WERI-Rb-1 (cell line): ENCODE data around the gene KCNMA1.

Source experiments
- DNase-seq: peaks from one replicate; pipeline ENCODE4 v3.0.0-alpha.2; 2020
- H3K27ac ChIP-seq: fragments of 250-450 bp; sonication (Bioruptor Pico); 2 replicates; pipeline ENCODE4 v1.5.1; 2020; ENCODE audit warnings: mild to moderate bottlenecking, moderate library complexity
- H3K27me3 ChIP-seq: fragments of 250-450 bp; sonication (Bioruptor Pico); 2 replicates; pipeline ENCODE4 v1.5.1; 2021; ENCODE audit warnings: mild to moderate bottlenecking, low read depth, moderate library complexity; ENCODE audit not compliant: insufficient read depth, severe bottlenecking
- H3K36me3 ChIP-seq: fragments of 250-450 bp; sonication (Bioruptor Pico); 2 replicates; pipeline ENCODE4 v1.5.1; 2020; ENCODE audit warnings: mild to moderate bottlenecking, moderate library complexity
- H3K4me3 ChIP-seq: 2 replicates; pipeline ENCODE4 v1.5.1; 2011; ENCODE audit warnings: low read depth, mild to moderate bottlenecking, control low read depth, low read length
- H3K9me3 ChIP-seq: fragments of 250-450 bp; sonication (Bioruptor Pico); 2 replicates; pipeline ENCODE4 v1.5.1; 2021; ENCODE audit warnings: mild to moderate bottlenecking, moderate library complexity; ENCODE audit not compliant: severe bottlenecking
- TF ChIP-seq, protein P1 (sequence below): IDR thresholded peaks from 2 replicates; pipeline ENCODE4 v1.5.1; 2011; ENCODE audit warnings: low read depth, mild to moderate bottlenecking, control low read depth, inconsistent platforms, low read length

The KCNMA1 gene

DNA sequence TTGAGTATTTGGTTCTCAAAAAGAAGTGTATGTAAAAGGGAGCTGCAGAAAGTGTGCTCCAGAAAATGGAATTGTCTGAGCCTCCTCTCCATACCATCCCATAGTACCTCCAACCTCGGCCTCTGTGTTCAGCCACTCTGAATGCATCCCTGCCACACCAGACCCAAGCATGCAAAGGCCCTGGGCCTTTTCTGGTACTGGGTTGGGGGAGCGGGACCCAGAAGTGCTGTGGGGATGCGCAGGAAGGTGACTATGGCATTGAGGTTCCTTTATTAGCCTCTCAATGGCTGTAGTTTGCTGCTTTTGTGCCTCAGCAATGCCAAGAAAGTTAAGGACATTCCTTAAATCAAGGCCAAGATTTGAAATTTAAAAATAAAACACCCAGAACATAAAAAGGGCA, 2.1 kb upstream of the KCNMA1 start:
- Histone ChIP-seq H3K27ac (no peak overlapping the region), H3K9me3 (no peaks in the 10 kb centered on the region), H3K36me3 (no peaks in the 10 kb centered on the region), H3K27me3 (peaks cover 10% of the 10 kb centered on the region), H3K4me3 (no peak overlapping the region)
- TF ChIP-seq, protein P1, sequence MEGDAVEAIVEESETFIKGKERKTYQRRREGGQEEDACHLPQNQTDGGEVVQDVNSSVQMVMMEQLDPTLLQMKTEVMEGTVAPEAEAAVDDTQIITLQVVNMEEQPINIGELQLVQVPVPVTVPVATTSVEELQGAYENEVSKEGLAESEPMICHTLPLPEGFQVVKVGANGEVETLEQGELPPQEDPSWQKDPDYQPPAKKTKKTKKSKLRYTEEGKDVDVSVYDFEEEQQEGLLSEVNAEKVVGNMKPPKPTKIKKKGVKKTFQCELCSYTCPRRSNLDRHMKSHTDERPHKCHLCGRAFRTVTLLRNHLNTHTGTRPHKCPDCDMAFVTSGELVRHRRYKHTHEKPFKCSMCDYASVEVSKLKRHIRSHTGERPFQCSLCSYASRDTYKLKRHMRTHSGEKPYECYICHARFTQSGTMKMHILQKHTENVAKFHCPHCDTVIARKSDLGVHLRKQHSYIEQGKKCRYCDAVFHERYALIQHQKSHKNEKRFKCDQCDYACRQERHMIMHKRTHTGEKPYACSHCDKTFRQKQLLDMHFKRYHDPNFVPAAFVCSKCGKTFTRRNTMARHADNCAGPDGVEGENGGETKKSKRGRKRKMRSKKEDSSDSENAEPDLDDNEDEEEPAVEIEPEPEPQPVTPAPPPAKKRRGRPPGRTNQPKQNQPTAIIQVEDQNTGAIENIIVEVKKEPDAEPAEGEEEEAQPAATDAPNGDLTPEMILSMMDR, result no peak
- no peak for DNase-seq

DNA sequence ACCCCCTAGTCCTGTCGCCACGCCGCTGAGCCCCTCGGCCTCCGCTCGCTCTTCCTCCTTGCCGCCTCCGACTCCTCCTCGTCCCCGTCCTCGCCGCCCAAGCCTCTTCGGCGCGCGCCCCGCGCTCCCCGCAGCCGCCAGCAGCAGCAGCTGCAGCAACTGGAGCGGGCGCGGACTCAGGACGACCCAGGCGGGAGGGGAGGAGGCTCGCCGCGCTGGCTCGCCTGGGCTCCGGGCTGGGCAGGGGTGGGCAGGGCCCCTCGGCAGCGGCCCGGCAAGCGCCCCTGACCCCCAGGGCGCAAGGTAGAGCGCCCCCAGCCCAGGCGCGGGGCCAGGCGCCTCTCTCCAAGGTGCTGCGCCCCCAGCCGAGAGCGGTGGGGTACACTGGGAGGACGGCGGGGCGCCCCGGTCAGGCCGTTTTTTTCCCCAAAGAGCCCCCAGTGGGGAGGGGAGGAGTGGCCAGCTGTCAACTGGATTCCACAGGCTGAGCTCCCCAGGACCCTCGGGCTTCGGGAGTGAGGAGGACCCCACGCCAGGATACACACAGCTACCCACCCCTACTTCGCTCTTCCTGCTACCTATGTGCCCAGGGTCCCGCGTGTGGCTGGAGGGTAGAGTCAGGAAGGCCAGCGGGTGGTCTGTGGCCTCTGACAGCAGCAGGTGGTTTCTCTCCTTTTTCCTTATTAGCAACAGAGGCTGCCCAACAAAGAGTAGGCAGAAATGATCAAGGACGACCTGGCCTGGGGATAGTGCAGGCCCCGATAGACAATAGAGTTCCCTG, 903 bp upstream of the KCNMA1 start:
- Histone ChIP-seq H3K36me3 (no peaks in the 10 kb centered on the region), H3K27me3 (peaks cover 10% of the 10 kb centered on the region), H3K4me3 (peak overlapping the region; percentile 50), H3K9me3 (no peaks in the 10 kb centered on the region), H3K27ac (peak overlapping the region; percentile 48; the same call in 1 of the 2 replicates)
- DNase-seq, result peak; percentile 71
- TF ChIP-seq, protein P1, result 0 out of 2 replicates have a peak, but pooled peaks have one; percentile 12

DNA sequence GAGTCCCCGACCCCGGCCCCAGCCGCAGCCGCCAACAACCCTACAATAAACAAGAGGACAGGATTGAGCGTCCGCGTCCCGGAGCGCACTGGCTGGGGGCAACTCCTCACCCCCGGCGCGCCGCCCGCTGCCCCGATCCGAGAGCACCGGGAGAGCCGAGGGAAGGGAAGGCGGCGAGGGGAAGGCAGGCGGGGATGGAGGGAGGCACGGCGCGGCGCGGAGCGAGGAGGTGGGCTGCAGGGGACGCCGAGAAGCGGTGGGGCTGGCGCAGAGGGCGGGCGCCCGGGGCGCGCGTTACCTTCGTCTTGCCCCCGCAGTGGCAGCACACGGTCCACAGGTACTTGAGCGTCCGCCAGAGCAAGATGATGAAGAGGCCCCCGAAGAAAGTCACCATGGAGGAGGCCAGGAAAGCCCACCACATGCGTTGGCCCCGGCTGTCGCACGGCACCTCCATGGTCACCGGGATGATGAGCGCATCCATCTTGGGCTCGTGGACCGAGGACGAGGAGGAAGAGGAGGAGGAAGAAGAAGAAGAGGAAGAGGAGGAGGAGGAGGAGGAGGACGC, 559 bp downstream of the KCNMA1 start:
- H3K27me3 ChIP-seq, result peaks cover 10% of the 10 kb centered on the region
- TF ChIP-seq, protein P1, result no peak
- peak overlapping the region; percentile 50 for H3K4me3 ChIP-seq
- H3K36me3 ChIP-seq, result no peaks in the 10 kb centered on the region
- no peaks in the 10 kb centered on the region for H3K9me3 ChIP-seq
- no peak for DNase-seq
- no peak overlapping the region for H3K27ac ChIP-seq

DNA sequence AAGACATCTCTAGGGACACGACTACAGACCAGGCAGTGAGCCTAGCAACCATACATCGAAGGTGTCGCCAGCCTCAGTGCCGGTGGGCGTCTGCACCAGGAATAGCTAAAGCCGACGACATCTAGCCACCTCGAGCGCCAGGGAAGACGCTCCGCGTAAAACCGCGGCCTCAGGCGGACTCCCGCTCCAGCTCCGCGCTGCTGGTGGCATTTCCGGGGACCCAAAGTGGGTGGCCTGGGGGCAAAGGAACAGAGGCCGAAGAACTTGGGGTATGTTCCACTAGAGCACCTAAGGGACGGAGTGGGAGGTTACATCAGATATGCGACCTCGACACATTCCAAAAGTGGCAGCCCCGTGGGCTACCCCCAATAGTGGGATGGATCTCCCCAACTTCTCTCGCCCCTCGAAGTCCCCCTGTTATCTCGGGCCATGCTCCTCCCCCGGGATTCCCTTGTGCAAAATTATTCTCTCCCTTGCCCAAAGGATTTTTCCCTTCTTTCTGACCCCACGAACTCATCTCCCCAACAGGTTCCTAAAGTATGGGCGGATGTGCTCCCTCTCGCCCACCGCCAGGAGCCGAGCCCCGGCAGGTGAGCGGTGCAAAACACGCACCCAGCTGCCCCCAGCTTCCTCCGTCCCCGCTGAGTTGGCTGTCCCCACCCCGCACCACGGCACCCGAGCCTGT, 1.2 kb downstream of the KCNMA1 start:
- no peak for DNase-seq
- Histone ChIP-seq H3K36me3 (no peaks in the 10 kb centered on the region), H3K27me3 (peaks cover 10% of the 10 kb centered on the region), H3K4me3 (no peak overlapping the region), H3K27ac (no peak overlapping the region), H3K9me3 (no peaks in the 10 kb centered on the region)
- TF ChIP-seq, protein P1, result no peak

DNA sequence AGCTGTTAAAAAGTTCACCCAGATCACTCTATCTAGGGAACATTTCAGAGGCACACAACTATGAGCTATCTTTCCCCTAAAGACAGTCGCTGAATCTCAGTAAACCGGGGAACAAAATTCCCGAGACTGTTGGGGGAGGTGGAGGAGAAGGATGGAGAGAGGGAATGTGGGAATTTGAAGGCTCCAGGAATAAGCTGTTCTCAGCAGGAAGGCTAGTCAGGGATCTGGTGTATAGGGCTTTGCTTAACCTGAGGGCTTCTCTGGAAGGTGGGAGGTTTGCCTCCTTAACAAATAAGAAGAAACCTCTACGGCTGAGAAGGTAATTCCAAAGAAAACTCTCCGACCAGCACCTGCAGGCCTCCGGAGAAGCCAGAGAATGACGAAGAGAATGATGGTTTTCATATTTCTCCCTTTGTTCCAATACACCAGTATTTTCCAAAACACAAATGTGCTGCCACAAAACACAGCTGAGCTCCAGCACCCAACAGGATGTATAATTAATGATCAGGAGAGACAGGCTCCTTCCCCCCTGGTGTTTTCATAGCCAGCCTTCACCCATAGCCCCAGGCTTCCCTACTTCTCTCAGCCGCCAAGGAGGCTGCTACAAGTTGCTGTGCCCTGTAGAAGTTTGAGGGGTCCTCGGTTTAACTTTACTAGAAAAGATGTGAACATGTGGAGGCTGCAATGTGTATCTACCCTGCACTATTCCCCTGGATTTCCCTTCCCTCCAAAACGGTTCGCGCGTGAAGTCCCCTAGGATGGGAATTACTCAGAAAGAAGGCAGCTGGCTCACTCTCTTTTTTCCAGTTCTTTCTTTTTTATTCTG, 2.0 kb downstream of the KCNMA1 start:
- Histone ChIP-seq H3K9me3 (no peaks in the 10 kb centered on the region), H3K4me3 (no peak overlapping the region), H3K27ac (no peak overlapping the region), H3K36me3 (no peaks in the 10 kb centered on the region), H3K27me3 (peaks cover 10% of the 10 kb centered on the region)
- TF ChIP-seq, protein P1, result no peak
- no peak for DNase-seq
